Measurements from ENCODE around the gene TMCO4.
"Not testable (repeated sequence)": the region's sequence is repeated elsewhere in the genome, so short reads cannot be mapped to it uniquely, and the experiment has no call there.

Gene TMCO4

DNA sequence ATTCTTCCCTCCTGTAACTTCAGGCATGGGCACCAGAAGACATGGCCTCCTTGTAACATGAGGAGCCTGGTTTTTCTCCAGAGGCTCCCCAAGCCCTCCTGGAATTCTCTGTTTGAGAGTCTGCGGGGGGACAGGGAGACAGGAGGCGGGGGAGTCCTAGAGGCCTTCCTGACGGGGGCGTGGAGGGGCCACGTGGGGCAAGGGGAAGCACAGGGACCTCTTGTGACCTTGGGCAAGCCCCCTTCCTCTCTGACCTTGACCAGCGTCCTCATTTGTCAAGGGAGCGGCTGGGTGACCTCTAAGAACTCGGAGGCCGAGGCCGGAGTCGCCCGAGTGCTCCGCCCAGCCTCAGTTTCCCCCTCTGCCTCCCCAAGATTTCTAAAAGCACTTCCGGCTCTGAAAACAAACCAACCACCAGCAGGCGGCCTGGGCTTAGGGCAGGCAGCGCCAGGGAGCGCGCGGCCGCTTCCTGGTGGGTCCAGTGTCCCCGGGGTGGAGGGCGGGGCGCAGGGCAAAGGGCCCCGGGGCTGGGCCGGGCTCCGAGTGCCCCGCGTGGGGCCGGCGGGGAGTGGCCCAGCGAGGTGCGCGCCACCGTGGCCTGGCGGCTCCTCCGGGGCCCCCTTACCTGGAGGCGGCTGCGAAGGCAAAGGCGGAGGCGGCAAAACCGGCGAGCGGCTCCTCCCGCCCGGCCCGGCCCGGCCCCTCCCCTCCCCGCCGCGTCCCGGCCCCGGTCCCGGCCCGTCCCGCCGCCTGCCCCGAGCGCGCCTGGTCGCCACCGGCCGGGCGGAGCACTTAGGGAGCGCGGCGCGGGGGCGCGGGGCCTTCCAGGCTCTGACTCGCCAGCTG is at the start of gene TMCO4:
TSS of gene TMCO4 (minus strand) at position 687 of the 846 bp plus-strand sequence. CDS start 19,158 bp downstream, outside the sequence.
- no peak for DNase-seq (ENCODE audit: low read depth, low spot score)
- peak within 1 kb of the TSS; percentile 8 for H3K27ac ChIP-seq

DNA sequence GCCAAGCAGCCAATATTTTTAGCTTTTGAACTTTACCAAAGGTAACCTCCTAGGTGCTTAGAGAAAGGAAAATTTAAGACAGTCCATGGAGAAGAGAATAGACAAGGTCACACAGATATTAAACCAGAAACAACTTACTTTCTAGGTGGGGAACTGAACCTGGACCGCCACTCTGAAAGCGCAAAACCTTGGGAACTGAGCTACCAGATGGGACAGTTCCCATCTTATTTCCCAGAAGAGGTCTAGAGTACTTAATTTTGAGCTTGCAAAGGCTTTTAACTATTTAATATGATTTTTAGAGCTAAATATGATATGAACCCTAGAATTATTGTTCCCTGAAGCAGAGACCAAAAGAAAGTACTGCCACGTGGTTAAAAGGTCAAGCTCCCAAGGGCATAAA is 49.6 kb upstream of the TMCO4 start:
- DNase-seq (ENCODE audit: low read depth, low spot score); H3K27ac ChIP-seq: not testable (repeated sequence)

DNA sequence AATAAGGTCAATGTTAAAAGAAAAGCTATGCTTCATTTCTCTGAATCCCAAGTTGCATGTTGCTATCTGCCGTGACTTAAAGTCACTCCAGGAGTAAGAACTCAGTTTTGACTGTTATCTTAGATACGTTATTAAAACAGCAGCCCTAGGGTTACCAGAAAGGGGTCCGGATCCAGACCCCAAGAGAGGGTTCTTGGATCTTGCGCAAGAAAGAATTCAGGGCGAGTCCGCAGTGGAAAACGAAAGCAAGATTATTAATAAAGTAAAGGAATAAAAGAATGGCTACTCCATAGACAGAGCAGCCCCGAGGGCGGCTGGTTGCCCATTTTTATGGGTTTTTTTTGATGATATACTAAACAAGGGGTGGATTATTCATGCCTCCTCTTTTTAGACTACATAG is 47.6 kb upstream of the TMCO4 start:
- DNase-seq (ENCODE audit: low read depth, low spot score); H3K27ac ChIP-seq: not testable (repeated sequence)

DNA sequence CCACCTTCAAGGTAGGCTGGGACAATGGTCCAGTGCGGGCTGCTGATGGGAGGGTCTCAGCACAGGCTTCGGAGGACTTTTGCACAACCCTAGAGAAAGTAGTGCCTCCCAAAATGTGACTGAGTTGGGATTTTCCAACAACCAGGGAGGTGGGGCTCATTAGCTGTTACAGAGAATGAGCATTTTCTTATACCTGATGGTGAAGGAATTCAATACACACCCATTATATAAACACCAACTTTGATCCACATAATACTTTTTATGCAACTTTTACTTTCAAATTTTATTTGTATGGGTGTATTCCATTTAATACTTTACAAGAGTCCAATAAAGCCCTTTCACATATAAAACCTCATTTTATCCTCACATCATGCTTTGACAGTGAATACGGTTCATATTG is 46.6 kb upstream of the TMCO4 start:
- no peak overlapping the region for H3K27ac ChIP-seq
- DNase-seq (ENCODE audit: low read depth, low spot score), result no peak

DNA sequence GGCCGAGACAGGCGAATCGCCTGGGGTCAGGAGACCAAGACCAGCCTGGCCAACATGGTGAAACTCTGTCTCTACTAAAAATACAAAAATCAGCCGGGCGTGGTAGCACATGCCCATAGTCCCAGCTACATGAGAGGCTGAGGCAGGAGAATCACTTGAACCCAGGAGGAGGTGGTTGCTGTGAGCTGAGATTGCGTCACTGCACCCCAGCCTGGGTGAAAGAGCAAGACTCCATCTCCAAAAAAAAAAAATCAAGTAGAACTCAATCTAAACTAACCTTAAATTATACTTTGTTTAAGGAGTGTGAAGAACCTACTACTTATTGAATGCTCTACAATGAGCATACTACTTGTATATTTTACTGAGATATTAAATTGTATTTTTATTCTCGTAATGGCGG is 45.8 kb upstream of the TMCO4 start:
- DNase-seq (ENCODE audit: low read depth, low spot score), result no peak
- H3K27ac ChIP-seq, result no peak overlapping the region

DNA sequence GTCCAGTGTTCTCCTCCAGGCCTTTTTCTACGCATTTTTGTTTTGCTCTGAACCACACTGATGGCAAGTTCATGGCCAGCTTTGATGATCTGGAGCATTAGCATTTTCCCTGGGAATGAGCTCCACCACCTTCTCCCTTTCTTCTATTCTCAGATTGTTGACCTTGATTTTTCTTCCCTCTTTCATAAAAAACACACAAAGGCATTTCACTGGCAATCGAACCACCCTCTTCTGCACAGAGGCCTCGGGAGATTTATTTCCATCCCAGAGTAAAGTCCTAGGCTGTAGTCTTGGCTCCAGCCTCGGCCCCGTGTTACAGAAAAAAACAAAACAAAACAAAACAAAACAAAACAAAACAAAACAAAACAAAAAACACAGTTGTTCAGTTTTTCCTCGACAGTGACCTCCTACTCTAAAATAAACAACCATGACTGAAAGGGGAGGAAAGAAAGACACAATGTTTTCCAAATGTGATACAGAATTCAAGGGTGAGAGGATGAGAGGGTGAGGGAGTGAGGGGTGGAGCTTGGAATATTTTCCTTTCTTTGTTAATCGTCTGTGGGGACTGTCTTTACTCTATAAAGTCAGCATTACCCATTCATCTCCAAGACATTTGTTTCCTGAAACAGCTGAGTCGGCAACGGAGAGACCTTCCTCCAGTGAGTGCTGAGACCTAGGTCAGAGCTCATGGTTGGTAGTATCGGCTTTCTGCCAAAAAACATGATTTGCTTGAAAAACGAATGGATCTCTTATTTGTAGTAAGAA is 45.2 kb upstream of the TMCO4 start:
- DNase-seq (ENCODE audit: low read depth, low spot score), result no peak
- no peak overlapping the region for H3K27ac ChIP-seq

DNA sequence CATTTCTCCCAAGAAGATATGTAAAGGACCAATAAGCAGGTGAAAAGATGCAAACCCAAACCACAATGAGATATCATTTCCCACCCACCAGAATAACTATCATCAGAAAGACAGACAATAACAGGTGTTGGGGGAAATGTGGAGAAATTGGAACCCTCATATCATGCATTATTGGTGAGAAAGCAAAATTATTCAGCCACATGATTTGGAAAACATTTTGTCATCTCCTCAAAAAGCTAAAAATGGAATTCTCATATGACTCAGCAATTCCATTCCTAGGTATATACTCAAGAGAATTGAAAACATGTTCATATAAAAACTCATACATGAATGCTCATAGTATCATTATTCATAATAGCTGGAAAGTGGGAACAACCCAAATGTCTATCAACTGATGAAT is 40.5 kb upstream of the TMCO4 start:
- no peak for DNase-seq (ENCODE audit: low read depth, low spot score)
- no peak overlapping the region for H3K27ac ChIP-seq

DNA sequence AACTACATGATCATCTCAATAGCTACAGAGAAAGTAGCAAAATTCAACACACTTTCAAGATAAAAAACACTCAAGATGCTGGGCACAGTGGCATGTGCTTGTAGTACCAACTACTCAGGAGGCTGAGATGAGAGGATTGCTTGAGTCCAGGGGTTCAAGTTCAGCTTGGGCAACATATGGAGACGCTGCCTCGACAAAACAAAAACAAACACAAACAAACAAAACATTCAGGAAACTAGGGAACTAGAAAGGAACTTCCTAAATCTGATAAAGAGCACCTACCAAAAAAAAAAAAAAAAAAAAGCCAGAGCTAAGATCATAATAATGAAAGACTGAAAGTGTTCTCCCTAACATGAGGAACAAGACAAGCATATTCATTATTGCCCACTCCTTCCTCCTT is 38.1 kb upstream of the TMCO4 start:
- no peak overlapping the region for H3K27ac ChIP-seq
- DNase-seq (ENCODE audit: low read depth, low spot score), result no peak

DNA sequence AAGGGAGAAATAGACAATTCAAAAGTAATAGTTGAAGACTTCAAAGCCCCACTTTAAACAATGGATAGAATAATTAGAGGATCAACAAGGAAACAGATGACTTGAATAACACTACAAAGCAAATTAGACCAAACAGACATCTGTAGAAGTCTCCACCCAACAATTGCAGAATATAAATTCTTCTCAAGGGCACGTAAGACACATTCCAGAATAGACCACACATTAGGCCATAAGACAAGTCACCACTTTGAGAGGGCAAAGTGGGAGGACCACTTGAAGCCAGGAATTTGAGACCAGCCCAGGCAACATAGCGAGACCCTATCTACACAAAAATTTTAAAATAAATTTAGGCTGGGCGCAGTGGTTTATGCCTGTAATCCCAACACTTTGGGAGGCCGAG is 35.9 kb upstream of the TMCO4 start:
- no peak overlapping the region for H3K27ac ChIP-seq
- DNase-seq (ENCODE audit: low read depth, low spot score), result no peak

DNA sequence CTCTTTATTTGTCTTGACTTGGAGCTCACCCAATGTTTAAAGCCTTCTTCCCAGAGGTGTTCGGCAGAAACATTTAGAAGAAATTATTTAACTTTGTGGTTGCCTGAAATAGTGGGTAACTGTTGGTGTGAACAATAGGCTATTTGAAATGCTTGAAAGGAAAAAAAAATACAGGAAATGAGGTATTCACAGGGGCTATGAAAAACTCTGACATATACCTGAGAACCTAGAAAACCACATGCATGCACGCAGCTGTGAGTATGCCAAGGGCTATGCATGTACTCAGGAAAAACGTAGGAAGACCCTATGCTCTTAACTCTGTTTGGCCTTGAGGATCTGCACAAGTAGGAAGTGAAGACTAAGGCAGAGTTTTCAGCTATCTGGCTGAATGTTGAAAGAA is 31.7 kb upstream of the TMCO4 start:
- no peak for DNase-seq (ENCODE audit: low read depth, low spot score)
- H3K27ac ChIP-seq, result no peak overlapping the region

DNA sequence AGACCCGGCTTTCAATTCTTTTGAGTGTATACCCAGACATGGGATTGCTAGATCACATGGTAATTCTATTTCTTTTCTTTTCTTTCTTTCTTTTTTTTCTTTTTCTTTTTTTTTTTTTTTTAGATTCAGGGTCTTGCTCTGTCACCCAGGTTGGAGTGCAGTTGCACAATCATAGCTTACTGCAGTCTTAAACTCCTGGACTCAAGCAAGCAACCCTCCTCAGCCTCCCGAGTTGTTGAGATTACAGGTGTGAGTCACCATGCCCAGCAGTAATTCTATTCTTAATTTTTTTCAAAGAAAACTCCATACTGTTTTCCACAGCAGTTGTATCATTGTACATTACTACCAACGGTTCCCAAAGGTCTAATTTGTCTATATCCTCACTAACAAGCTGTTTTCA is 28.8 kb upstream of the TMCO4 start:
- DNase-seq (ENCODE audit: low read depth, low spot score), result no peak
- H3K27ac ChIP-seq, result no peak overlapping the region

DNA sequence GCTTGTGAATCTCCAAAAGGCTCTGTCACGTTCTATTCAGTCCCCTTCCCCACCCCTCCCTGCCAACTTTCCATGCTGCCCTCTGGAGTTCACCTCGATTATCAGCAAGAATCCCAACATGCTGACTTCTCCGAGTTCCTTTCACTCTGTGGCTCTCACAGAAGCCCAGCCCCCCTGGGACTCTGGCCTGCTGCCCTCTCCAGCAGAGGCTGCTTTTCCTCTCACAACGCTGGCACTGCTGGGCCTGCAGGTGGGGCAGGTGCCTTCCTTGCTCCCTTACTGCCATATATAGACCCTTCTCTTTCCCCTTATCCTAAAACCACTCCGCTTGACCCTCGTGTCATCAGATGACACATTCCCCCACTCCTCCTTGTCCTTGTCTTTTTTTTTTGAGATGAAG is 25.6 kb upstream of the TMCO4 start:
- no peak overlapping the region for H3K27ac ChIP-seq
- DNase-seq (ENCODE audit: low read depth, low spot score), result no peak

DNA sequence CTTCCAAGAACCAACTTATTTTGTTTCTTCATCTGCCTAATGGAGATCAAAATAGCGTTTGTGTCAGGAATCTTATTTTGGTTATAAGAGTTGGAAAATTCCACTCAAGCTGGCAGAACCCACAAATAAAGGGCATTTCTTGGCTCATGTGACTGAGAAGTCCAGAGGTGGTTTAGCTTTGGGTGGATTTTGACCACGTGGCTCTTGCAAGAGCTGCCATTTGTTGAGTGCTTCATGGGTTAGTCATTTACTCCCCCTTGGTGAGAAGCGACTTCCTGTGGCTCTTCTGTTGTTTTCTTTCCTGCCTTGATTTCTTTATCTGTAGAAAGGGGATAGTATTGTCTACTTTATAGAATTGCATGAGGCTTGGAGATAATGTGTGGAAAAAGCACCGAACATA is 24.8 kb upstream of the TMCO4 start:
- no peak overlapping the region for H3K27ac ChIP-seq
- DNase-seq (ENCODE audit: low read depth, low spot score), result no peak

DNA sequence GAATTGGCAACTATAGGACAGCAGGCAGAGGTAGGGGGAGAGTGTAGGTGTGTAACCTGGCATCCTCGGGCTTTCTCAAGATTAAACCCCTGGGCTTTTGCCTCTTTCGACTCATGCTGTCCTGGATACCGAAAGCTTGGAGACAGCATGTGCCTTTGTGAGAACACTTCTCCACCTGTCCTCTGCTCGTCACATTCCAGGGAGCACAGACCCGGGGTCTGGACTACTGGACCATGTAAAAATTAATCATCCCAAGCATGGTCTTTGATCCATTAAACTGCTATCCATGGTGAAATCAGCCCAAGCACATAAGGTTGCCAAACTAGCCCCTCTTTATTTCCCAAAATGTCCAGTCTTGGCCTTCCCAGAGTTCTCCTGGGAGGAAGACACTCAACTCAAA is 24.3 kb upstream of the TMCO4 start:
- DNase-seq (ENCODE audit: low read depth, low spot score), result no peak
- no peak overlapping the region for H3K27ac ChIP-seq

DNA sequence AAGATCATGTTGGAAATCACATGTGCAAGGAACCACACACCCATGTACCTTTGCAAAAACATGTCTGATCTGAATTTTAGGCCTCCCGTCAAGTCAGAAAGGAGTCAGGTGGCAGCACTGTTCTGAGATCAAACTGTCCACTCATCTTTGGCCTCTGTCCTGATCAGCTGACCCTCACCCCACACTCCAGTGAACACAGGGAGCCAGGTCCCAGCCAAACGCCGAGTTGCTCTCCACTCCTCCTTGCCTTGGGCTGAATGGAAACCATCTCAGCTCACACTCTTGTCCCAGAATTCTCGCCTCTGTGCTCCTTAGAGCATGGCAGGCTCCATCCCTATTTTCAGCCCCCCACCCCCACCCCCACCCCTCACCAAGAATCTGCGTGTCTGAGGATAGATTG is 20.0 kb upstream of the TMCO4 start:
- DNase-seq (ENCODE audit: low read depth, low spot score), result no peak
- H3K27ac ChIP-seq, result no peak overlapping the region

DNA sequence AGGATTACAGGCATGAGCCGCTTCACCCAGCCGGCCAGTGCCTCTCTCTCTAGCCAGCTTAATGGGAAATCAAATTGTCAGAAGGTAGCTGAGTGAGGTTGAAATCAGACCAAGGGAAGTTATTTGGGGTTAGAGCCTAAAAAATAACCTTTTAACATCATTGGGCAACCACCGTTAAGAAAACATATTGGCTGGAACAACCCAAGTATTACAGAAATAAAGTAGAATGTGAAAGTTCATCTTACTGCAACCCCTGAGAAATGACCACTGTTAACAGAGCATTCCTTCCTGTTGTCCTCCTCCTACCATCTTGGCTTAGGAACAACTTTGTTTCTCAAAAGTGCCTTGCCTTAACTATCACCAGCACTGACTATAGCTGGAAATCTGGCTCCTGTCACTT is 18.6 kb upstream of the TMCO4 start:
- H3K27ac ChIP-seq, result no peak overlapping the region
- DNase-seq (ENCODE audit: low read depth, low spot score), result no peak

DNA sequence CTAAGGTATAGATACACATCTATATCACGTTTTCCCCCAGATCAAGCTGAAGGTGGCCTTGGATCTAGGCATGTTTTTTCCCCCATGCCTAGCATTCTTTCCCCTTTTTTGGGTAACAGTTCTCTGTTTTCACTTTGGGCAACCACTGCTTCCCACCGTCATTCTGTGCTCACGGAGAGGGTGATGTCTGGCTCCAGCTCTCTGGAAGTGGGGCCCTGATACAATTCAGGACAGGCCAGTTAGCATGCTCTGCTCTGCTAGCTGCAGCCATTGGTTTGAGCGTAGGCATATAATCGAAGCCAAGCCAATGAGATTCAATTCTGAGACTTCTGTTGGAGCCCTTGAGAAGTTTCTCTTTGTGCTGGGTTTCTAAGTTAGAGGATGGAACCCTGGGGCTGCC is 17.4 kb upstream of the TMCO4 start:
- H3K27ac ChIP-seq, result no peak overlapping the region
- DNase-seq (ENCODE audit: low read depth, low spot score), result no peak

DNA sequence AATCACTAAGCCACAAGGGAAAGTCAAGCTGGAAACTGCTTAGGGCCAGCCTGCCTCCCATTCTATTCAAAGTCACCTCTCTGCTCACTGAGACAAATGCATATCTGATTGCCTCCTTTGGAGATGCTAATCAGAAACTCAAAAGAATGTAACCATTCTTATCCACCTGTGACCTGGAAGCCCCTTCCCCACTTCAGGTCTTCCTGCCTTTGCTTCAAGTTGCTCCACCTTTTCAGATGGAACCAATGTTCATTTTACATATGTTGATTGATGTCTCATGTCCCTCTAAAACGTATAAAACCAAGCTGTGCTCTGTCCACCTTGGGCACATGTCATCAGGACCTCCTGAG is 17.0 kb upstream of the TMCO4 start:
- H3K27ac ChIP-seq; DNase-seq (ENCODE audit: low read depth, low spot score): not testable (repeated sequence)

DNA sequence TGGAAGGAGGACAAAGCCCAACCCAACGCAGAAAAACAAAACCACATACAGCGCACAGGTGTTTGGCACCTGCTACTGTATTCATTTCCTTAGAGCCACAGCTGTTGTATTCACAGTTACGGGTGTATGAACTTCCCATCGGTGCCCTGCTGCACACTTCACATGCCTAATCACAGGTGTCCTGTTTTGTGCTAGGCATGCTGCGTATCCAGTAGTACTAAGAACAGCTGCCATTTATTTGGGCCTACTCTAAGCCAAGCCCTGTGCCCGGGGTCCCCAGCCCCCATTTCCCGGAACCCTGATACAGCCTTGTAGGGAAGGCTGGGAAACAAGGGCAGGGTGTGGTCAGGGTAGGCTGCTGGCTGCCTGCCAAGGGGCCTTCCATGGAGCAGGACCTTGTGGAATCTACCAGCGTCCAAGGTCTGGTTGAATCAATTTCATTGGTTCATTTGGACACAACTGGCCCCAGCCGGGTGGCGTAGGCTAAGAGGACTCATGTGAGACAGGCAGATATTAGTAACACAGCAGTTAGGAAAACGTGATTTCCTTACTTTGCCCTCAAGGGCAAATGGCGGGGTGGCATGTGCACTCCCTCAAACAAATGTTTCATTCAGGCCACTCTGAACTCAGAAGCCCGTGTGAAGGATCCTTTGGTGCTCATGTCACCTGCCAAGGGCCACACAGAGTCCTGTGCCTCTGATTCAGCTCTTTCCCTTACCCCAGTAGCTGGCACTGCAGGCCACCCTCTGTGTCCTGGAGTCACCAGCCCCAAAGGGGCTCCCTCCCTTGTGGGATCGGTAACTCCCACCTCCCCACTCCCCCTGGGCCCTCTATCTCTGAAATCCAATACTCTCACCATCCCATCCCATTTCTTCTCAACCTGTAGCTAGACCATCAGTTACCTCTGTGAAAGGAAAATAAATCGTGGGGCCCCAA is 16.4 kb upstream of the TMCO4 start:
- H3K27ac ChIP-seq, result no peak overlapping the region
- DNase-seq (ENCODE audit: low read depth, low spot score), result no peak

DNA sequence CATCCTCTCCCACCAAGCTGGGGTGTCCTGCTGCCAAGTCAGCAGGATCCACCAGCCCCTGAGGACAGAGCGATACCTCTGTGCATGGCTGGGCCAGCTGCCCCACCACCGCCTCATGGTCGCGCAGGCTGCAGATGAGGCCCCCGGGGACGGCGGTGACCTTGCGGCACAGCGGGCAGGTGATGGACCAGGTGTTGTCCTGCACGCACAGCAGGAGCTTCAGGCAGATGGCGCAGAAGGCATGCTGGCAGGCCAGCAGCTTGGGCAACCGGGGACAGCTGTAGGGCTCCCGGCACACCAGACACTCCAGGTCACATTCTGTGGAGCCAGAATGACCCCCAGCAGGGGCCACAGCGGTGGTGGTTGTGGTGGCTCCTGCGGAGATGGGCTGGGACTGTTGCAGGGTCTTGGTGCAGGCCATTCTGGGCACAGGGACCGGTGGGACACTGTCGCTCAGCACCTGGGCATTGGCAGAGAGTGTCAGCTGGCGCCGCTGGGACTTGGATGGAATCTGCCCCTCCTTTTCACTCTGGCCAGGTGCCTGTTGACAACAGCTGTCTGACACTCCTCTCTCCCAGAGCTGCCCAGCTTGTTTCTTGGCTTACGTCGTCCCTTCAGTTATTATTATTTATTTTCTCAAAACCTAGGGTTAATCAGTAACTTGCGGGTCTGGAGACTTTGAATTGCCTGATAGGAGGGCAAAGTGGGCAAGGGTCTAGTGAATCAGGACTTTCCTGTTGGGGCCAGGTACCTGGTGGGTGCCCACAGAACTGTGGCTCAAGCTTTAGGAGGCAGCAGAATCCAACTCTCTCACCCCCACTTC is 15.2 kb upstream of the TMCO4 start, which contains the start of gene RNF186:
TSS of gene RNF186 (minus strand) at position 603 of the 823 bp plus-strand sequence. CDS start at position 421, 182 bp downstream.
- DNase-seq (ENCODE audit: low read depth, low spot score), result no peak
- H3K27ac ChIP-seq, result no peak within 1 kb of the TSS
